PC-9 (cell line): Measurements from ENCODE around the gene GALNT10. TPM values are rescaled to one million over a fixed set of nuclear protein-coding genes. Genes with fewer than 3 reads are reported as not detected.
A peak's percentile ranks its signal among the peaks of the same experiment; 100 is the strongest.

ENCODE experiments used
- BruUV-seq: library from RNA; stranded (reverse); fragments of 400-500 nt; replicated peaks from 2 replicates; lab custom pipeline; 2021; lab: Mats Ljungman, UMichigan
- CTCF ChIA-PET: fragments of 300-600 bp; sonication (Branson Sonifier 250); formaldehyde crosslinking; loops from one replicate; lab custom pipeline; 2022; ENCODE audit warnings: antibody characterized with exemption; lab: Charles Lee
- POLR2A ChIA-PET: fragments of 300-600 bp; sonication (Branson Sonifier 250); formaldehyde crosslinking; loops from one replicate; lab custom pipeline; 2022; ENCODE audit warnings: antibody characterized with exemption; ENCODE audit not compliant: unreplicated experiment; lab: Charles Lee
- DNase-seq, 2 experiments: peaks; one replicate each; pipeline versions ENCODE4 v3.0.0 to v3.0.0-alpha.2; 2015 to 2022; ENCODE audit warnings: mixed read lengths in 1 of 2
- H2AFZ ChIP-seq: fragments of 200-600 bp; sonication (generic); 2 replicates; pipeline ENCODE4 v1.8.1; 2017; ENCODE audit warnings: antibody characterized with exemption
- H3F3A ChIP-seq: fragments of 200-600 bp; sonication (generic); 2 replicates; pipeline ENCODE4 v1.8.1; 2017; ENCODE audit warnings: antibody characterized with exemption, mild to moderate bottlenecking, low read depth; ENCODE audit not compliant: insufficient read depth
- H3K27ac ChIP-seq: fragments of 200-600 bp; sonication (generic); 2 replicates; pipeline ENCODE4 v1.6.1; 2016; ENCODE audit warnings: mixed run types
- H3K27me3 ChIP-seq: fragments of 200-600 bp; sonication (generic); 2 replicates; pipeline ENCODE4 v1.6.1; 2016; ENCODE audit warnings: low read depth, mixed run types; ENCODE audit not compliant: insufficient read depth
- H3K36me3 ChIP-seq: fragments of 200-600 bp; sonication (generic); 2 replicates; pipeline ENCODE4 v1.6.1; 2016; ENCODE audit warnings: low read depth, mixed run types
- H3K4me1 ChIP-seq: fragments of 200-600 bp; sonication (generic); replicated peaks from 2 replicates; pipeline ENCODE4 v1.6.1; 2016; ENCODE audit warnings: mixed run types; ENCODE audit not compliant: insufficient read depth
- H3K4me2 ChIP-seq: fragments of 200-600 bp; sonication (generic); 2 replicates; pipeline ENCODE4 v1.6.1; 2017; ENCODE audit warnings: mixed run types
- H3K4me3 ChIP-seq: fragments of 200-600 bp; sonication (generic); 2 replicates; pipeline ENCODE4 v1.6.1; 2016; ENCODE audit warnings: mixed run types
- H3K79me2 ChIP-seq: fragments of 200-600 bp; sonication (generic); 2 replicates; pipeline ENCODE4 v1.6.1; 2017; ENCODE audit warnings: low read depth, mixed run types
- H3K9me2 ChIP-seq: fragments of 200-600 bp; sonication (generic); 2 replicates; pipeline ENCODE4 v1.8.1; 2017; ENCODE audit warnings: mild to moderate bottlenecking; ENCODE audit not compliant: insufficient read depth
- H3K9me3 ChIP-seq: fragments of 200-600 bp; sonication (generic); 2 replicates; pipeline ENCODE4 v1.8.1; 2016; ENCODE audit warnings: low read depth; ENCODE audit not compliant: insufficient read depth
- H4K20me1 ChIP-seq: fragments of 200-600 bp; sonication (generic); 2 replicates; pipeline ENCODE4 v1.8.1; 2017; ENCODE audit not compliant: insufficient read depth
- CTCF ChIP-seq: fragments of 200-600 bp; sonication (generic); conservative IDR thresholded peaks from 2 replicates; pipeline ENCODE4 v1.6.1; 2017; ENCODE audit warnings: mixed run types, antibody characterized with exemption, mild to moderate bottlenecking, moderate library complexity
- EZH2 ChIP-seq: fragments of 200-600 bp; sonication (generic); IDR thresholded peaks from 2 replicates; pipeline ENCODE4 v1.8.0; 2017; ENCODE audit warnings: antibody characterized with exemption, low read depth
- intact Hi-C: fragments of 100-400 bp; cut with micrococcal nuclease; formaldehyde crosslinking; loops from one replicate; pipeline ENCODE4 v1.10.0; 2022; ENCODE audit not compliant: unreplicated experiment
- total RNA-seq: library from RNA; stranded (reverse); gene quantifications from 2 replicates; pipeline ENCODE4 v1.2.3, GENCODE V29; 2021

Gene GALNT10
- total RNA-seq, 1 experiment from 2014 or later, result 101 TPM

GRCh38 chr5:154221371-154221896, 30.9 kb downstream of the GALNT10 start:
- peak overlapping the region; percentile 17; the same call in 1 of the 2 replicates for H3K4me3 ChIP-seq
- peak overlapping the region; percentile 91 for H3K27ac ChIP-seq
- H3K79me2 ChIP-seq, result peaks cover 49% of the 10 kb centered on the region
- H3K36me3 ChIP-seq, result peaks cover 15% of the 10 kb centered on the region
- no peaks in the 10 kb centered on the region for H3K27me3 ChIP-seq
- H4K20me1 ChIP-seq, result no peaks in the 10 kb centered on the region
- BruUV-seq, result no TSS peak
- POLR2A ChIA-PET, result interaction anchor here (0.5 to 0.7 kb wide), 4 partner anchors 66 to 238 kb away, joined by 7 to 9 read pairs (median 8); no protein-coding TSS in a partner anchor
- TF ChIP-seq EZH2 (no peak), CTCF (no peak)
- CTCF ChIA-PET, result interaction anchor here (0.6 to 0.9 kb wide), 3 partner anchors 87 to 184 kb away, joined by 3 read pairs; no protein-coding TSS in a partner anchor
- H3K4me2 ChIP-seq, result peak overlapping the region; percentile 73
- no peak overlapping the region for H2AFZ ChIP-seq
- peaks cover 50% of the 10 kb centered on the region for H3K4me1 ChIP-seq
- no peaks in the 10 kb centered on the region; the same call in 1 of the 2 replicates for H3K9me3 ChIP-seq
- H3F3A ChIP-seq, result peaks cover 41% of the 10 kb centered on the region
- no peaks in the 10 kb centered on the region for H3K9me2 ChIP-seq
- intact Hi-C loops, result loop anchor here (1.0 to 2.0 kb wide), 3 partner anchors 31 to 147 kb away; partner anchors contain the start of gene GALNT10
- peak; percentile 78 to 95 for DNase-seq

GRCh38 chr5:154222414-154222813, 31.9 kb downstream of the GALNT10 start:
- H3K27ac ChIP-seq, result peak overlapping the region; percentile 91
- CTCF ChIA-PET, result no interaction called here
- peaks cover 19% of the 10 kb centered on the region for H3K36me3 ChIP-seq
- no TSS peak for BruUV-seq
- TF ChIP-seq CTCF (no peak), EZH2 (no peak)
- H3K79me2 ChIP-seq, result peaks cover 47% of the 10 kb centered on the region
- H3F3A ChIP-seq, result peaks cover 41% of the 10 kb centered on the region
- intact Hi-C loops, result no loop called here
- no peaks in the 10 kb centered on the region for H3K27me3 ChIP-seq
- peak overlapping the region; percentile 73 for H3K4me2 ChIP-seq
- no peak overlapping the region for H2AFZ ChIP-seq
- DNase-seq, result no peak
- no peaks in the 10 kb centered on the region for H3K9me2 ChIP-seq
- no peaks in the 10 kb centered on the region for H4K20me1 ChIP-seq
- H3K9me3 ChIP-seq, result peaks cover 9% of the 10 kb centered on the region
- H3K4me3 ChIP-seq, result no peak overlapping the region
- H3K4me1 ChIP-seq, result peaks cover 45% of the 10 kb centered on the region
- POLR2A ChIA-PET, result no interaction called here

- H2AFZ ChIP-seq, result no peak overlapping the region
- peaks cover 41% of the 10 kb centered on the region for H3F3A ChIP-seq
- H3K36me3 ChIP-seq, result peaks cover 27% of the 10 kb centered on the region
- no peaks in the 10 kb centered on the region for H3K9me2 ChIP-seq
- TF ChIP-seq CTCF, result no peak
- TF ChIP-seq EZH2, result no peak
- ChIA-PET CTCF (interaction anchor here (0.6 kb wide), 1 partner anchor 102 kb away, joined by 4 read pairs; no protein-coding TSS in a partner anchor), POLR2A (no interaction called here)
- H3K79me2 ChIP-seq, result peaks cover 47% of the 10 kb centered on the region
- peak; percentile 19 to 61 for DNase-seq
- H3K27me3 ChIP-seq, result no peaks in the 10 kb centered on the region
- intact Hi-C loops, result no loop called here
- no peak overlapping the region for H3K4me3 ChIP-seq
- no peaks in the 10 kb centered on the region for H4K20me1 ChIP-seq
- peaks cover 17% of the 10 kb centered on the region for H3K9me3 ChIP-seq
- H3K4me2 ChIP-seq, result 0 out of 2 replicates have a peak overlapping the region, but pooled peaks have one; percentile 73
- H3K4me1 ChIP-seq, result peaks cover 45% of the 10 kb centered on the region
- BruUV-seq, result no TSS peak
- H3K27ac ChIP-seq, result peak overlapping the region; percentile 91; the same call in 1 of the 2 replicates
Observed at GRCh38 chr5:154223320-154223719, 32.8 kb downstream of the GALNT10 start.
